H1 (cell line): ENCODE results near the gene DDB1. TPM values are rescaled to one million over a fixed set of nuclear protein-coding genes. Genes with fewer than 3 reads are reported as not detected.

Experiments
- CTCF ChIA-PET: fragments of 300-600 bp; sonication (Branson Sonifier 250); formaldehyde crosslinking; loops from one replicate; lab custom pipeline; 2021; ENCODE audit not compliant: partially characterized antibody; lab: Charles Lee
- POLR2A ChIA-PET: fragments of 300-600 bp; sonication (Branson Sonifier 250); formaldehyde crosslinking; loops from one replicate; lab custom pipeline; 2021; ENCODE audit warnings: inconsistent platforms; ENCODE audit not compliant: partially characterized antibody; lab: Charles Lee
- DNase-seq, 2 experiments: peaks; one replicate each; pipeline versions ENCODE4 v3.0.0 to v3.0.0-alpha.2; 2010 to 2022; ENCODE audit warnings: low spot score in 2 of 2, low read depth in 1 of 2, mixed read lengths in 1 of 2
- FAIRE-seq: peaks from 2 replicates; lab custom pipeline; 2011; peaks lifted over from hg19 to GRCh38; lab: Jason Lieb, UNC
- H2AFZ ChIP-seq: 2 replicates; pipeline ENCODE4 v1.8.1; 2012; ENCODE audit warnings: low read length, inconsistent platforms
- H2AK5ac ChIP-seq: 2 replicates; pipeline ENCODE4 v1.6.1; 2013; ENCODE audit warnings: low read depth, low read length
- H2BK120ac ChIP-seq: replicated peaks from 2 replicates; pipeline ENCODE3; 2013; ENCODE audit warnings: low read depth, low read length, inconsistent platforms
- H2BK12ac ChIP-seq: 2 replicates; pipeline ENCODE4 v1.6.1; 2013; ENCODE audit warnings: low read depth, low read length
- H2BK15ac ChIP-seq: 2 replicates; pipeline ENCODE4 v1.6.1; 2013; ENCODE audit warnings: low read length
- H2BK20ac ChIP-seq: 2 replicates; pipeline ENCODE4 v1.6.1; 2013; ENCODE audit warnings: low read length
- H2BK5ac ChIP-seq: 2 replicates; pipeline ENCODE4 v1.6.1; 2013; ENCODE audit warnings: low read depth, low read length
- H3K14ac ChIP-seq: 2 replicates; pipeline ENCODE4 v1.6.1; 2013; ENCODE audit warnings: inconsistent platforms; ENCODE audit not compliant: insufficient read length
- H3K18ac ChIP-seq: 2 replicates; pipeline ENCODE4 v1.6.1; 2013; ENCODE audit warnings: low read length; ENCODE audit errors: extremely low read depth
- H3K23ac ChIP-seq: 2 replicates; pipeline ENCODE4 v1.6.1; 2013; ENCODE audit warnings: inconsistent platforms; ENCODE audit not compliant: insufficient read length
- H3K23me2 ChIP-seq: 2 replicates; pipeline ENCODE4 v1.6.1; 2013; ENCODE audit warnings: low read depth, low read length
- H3K27ac ChIP-seq: 2 replicates; pipeline ENCODE4 v1.6.1; 2011; ENCODE audit warnings: low read depth, low read length, inconsistent platforms
- H3K27me3 ChIP-seq, 4 experiments: replicated peaks in 1 of 4; 1 replicate in 1 of 4; 2 replicates in 3 of 4; pipeline versions ENCODE4 v1.6.1 to v1.8.1; 2011 to 2013; ENCODE audit warnings: low read length in 3 of 4, mild to moderate bottlenecking in 3 of 4, inconsistent platforms in 2 of 4, mixed read lengths in 2 of 4, moderate library complexity in 1 of 4; ENCODE audit not compliant: control insufficient read depth in 3 of 4, insufficient read depth in 3 of 4; ENCODE audit errors: extremely low read depth in 1 of 4
- H3K36me3 ChIP-seq, 4 experiments: 2 replicates each; pipeline versions ENCODE4 v1.6.1 to v1.8.1; 2011 to 2013; ENCODE audit warnings: mild to moderate bottlenecking in 4 of 4, low read length in 3 of 4, moderate library complexity in 2 of 4, control low read depth in 1 of 4, inconsistent platforms in 1 of 4; ENCODE audit not compliant: insufficient read depth in 4 of 4, control insufficient read depth in 2 of 4
- H3K4ac ChIP-seq: replicated peaks from 2 replicates; pipeline ENCODE3; 2013; ENCODE audit warnings: low read length, low read depth, mixed read lengths, inconsistent platforms; ENCODE audit not compliant: insufficient read length
- H3K4me1 ChIP-seq, 4 experiments: replicated peaks in 1 of 4; 1 replicate in 1 of 4; 2 replicates in 3 of 4; pipeline versions ENCODE4 v1.6.1 to v1.8.1; 2011 to 2013; ENCODE audit warnings: low read length in 3 of 4, inconsistent platforms in 2 of 4, mixed read lengths in 1 of 4; ENCODE audit not compliant: insufficient read depth in 4 of 4, control insufficient read depth in 3 of 4
- H3K4me2 ChIP-seq, 2 experiments: 2 replicates each; pipeline versions ENCODE4 v1.6.1 to v1.8.1; 2011 to 2013; ENCODE audit warnings: low read depth in 2 of 2, low read length in 2 of 2, control low read depth in 1 of 2, inconsistent platforms in 1 of 2, mild to moderate bottlenecking in 1 of 2; ENCODE audit not compliant: insufficient read depth in 1 of 2
- H3K4me3 ChIP-seq, 4 experiments: fragments of 200-600, 300-600 bp in 1 of 4; sonication (generic), shearing (Covaris generic), sonication (Bioruptor Twin) in 1 of 4; 2 replicates each; pipeline versions ENCODE4 v1.5.1 to v1.8.1; 2011 to 2016; ENCODE audit warnings: low read length in 4 of 4, low read depth in 3 of 4, control low read depth in 2 of 4, inconsistent platforms in 2 of 4, mild to moderate bottlenecking in 2 of 4, mixed read lengths in 1 of 4, moderate library complexity in 1 of 4; ENCODE audit not compliant: insufficient read depth in 2 of 4; ENCODE audit errors: extremely low read depth in 1 of 4
- H3K56ac ChIP-seq: replicated peaks from 2 replicates; pipeline ENCODE3; 2013; ENCODE audit warnings: low read depth, mild to moderate bottlenecking, mixed read lengths, low read length, inconsistent platforms; ENCODE audit not compliant: insufficient read length
- H3K79me1 ChIP-seq: 2 replicates; pipeline ENCODE4 v1.6.1; 2013; ENCODE audit warnings: low read depth, low read length, control low read depth
- H3K79me2 ChIP-seq, 2 experiments: 2 replicates each; pipeline versions ENCODE4 v1.6.1 to v1.8.1; 2012 to 2013; ENCODE audit warnings: low read length in 2 of 2, mild to moderate bottlenecking in 2 of 2, inconsistent platforms in 1 of 2; ENCODE audit not compliant: insufficient read depth in 2 of 2, control insufficient read depth in 1 of 2
- H3K9ac ChIP-seq, 4 experiments: replicated peaks in 1 of 4; 1 replicate in 1 of 4; 2 replicates in 3 of 4; pipeline versions ENCODE4 v1.6.1 to v1.8.1; 2011 to 2013; ENCODE audit warnings: low read depth in 3 of 4, low read length in 3 of 4, control low read depth in 2 of 4, mild to moderate bottlenecking in 2 of 4, moderate library complexity in 2 of 4, inconsistent platforms in 1 of 4; ENCODE audit errors: extremely low read depth in 1 of 4
- H3K9me3 ChIP-seq, 2 experiments: 2 replicates each; pipeline versions ENCODE4 v1.6.1 to v1.8.1; 2012 to 2013; ENCODE audit warnings: mild to moderate bottlenecking in 2 of 2, moderate library complexity in 2 of 2, control low read depth in 1 of 2, inconsistent platforms in 1 of 2, low read depth in 1 of 2, low read length in 1 of 2, mixed read lengths in 1 of 2; ENCODE audit not compliant: insufficient read depth in 2 of 2
- H4K20me1 ChIP-seq, 2 experiments: replicated peaks in 1 of 2; 2 replicates each; pipeline versions ENCODE3 to v1.8.1; 2011 to 2013; ENCODE audit warnings: inconsistent platforms in 2 of 2, low read length in 2 of 2, mild to moderate bottlenecking in 1 of 2; ENCODE audit not compliant: insufficient read depth in 2 of 2, control insufficient read depth in 1 of 2
- H4K5ac ChIP-seq: 2 replicates; pipeline ENCODE4 v1.6.1; 2013; ENCODE audit warnings: low read length, low read depth, mixed read lengths, inconsistent platforms; ENCODE audit not compliant: insufficient read length
- H4K8ac ChIP-seq: 2 replicates; pipeline ENCODE4 v1.8.0; 2013; ENCODE audit warnings: mild to moderate bottlenecking, moderate library complexity, low read length, inconsistent platforms; ENCODE audit not compliant: insufficient read depth; ENCODE audit errors: extremely low read depth
- H4K91ac ChIP-seq: replicated peaks from 2 replicates; pipeline ENCODE3; 2013; ENCODE audit warnings: low read length, mixed read lengths, inconsistent platforms; ENCODE audit not compliant: insufficient read length
- BRCA1 ChIP-seq: IDR thresholded peaks from 2 replicates; pipeline ENCODE4 v1.6.1; 2012; ENCODE audit warnings: low read depth, low read length, improper control_type of control experiment
- CTBP2 ChIP-seq: IDR thresholded peaks from 2 replicates; pipeline ENCODE4 v1.7.0; 2011; ENCODE audit warnings: borderline replicate concordance, mild to moderate bottlenecking, moderate library complexity, mixed read lengths, low read length; ENCODE audit not compliant: insufficient read depth, insufficient read length
- FOSL1 ChIP-seq: IDR thresholded peaks from 2 replicates; pipeline ENCODE4 v1.6.1; 2011; ENCODE audit warnings: mild to moderate bottlenecking, low read depth, low read length, moderate library complexity; ENCODE audit not compliant: insufficient read depth
- GABPA ChIP-seq: IDR thresholded peaks from 2 replicates; pipeline ENCODE4 v1.6.1; 2011; ENCODE audit warnings: mild to moderate bottlenecking, low read length, moderate library complexity, borderline replicate concordance; ENCODE audit not compliant: insufficient read depth
- HDAC6 ChIP-seq: IDR thresholded peaks from one replicate; pipeline ENCODE4 v1.7.1; 2012; ENCODE audit warnings: low read depth, mild to moderate bottlenecking, inconsistent platforms, low read length, moderate library complexity
- KDM1A ChIP-seq: fragments of 200-600, 300-600 bp; sonication (generic); IDR thresholded peaks from 2 replicates; pipeline ENCODE4 v1.7.1; 2016; ENCODE audit warnings: mild to moderate bottlenecking, low read length, borderline replicate concordance
- KDM4A ChIP-seq: IDR thresholded peaks from one replicate; pipeline ENCODE4 v1.7.1; 2012; ENCODE audit warnings: low read depth, mild to moderate bottlenecking, moderate library complexity, low read length, inconsistent platforms; ENCODE audit not compliant: severe bottlenecking
- NANOG ChIP-seq: IDR thresholded peaks from 2 replicates; pipeline ENCODE4 v1.6.1; 2011; ENCODE audit warnings: low read length, low read depth, mild to moderate bottlenecking, inconsistent platforms; ENCODE audit not compliant: insufficient read depth, poor library complexity, severe bottlenecking
- RNF2 ChIP-seq: fragments of 200-900, 300-1000 bp; sonication (generic); IDR thresholded peaks from 2 replicates; pipeline ENCODE4 v1.7.1; 2016; ENCODE audit warnings: borderline replicate concordance, low read depth, mild to moderate bottlenecking, antibody characterized with exemption, low read length; ENCODE audit not compliant: poor library complexity, severe bottlenecking; ENCODE audit errors: missing control alignments
- RXRA ChIP-seq: IDR thresholded peaks from 2 replicates; pipeline ENCODE4 v1.6.1; 2011; ENCODE audit warnings: low read depth, mild to moderate bottlenecking, low read length, moderate library complexity; ENCODE audit not compliant: insufficient read depth
- SIX5 ChIP-seq: IDR thresholded peaks from 2 replicates; pipeline ENCODE4 v1.6.1; 2011; ENCODE audit warnings: mild to moderate bottlenecking, low read depth, low read length
- SP2 ChIP-seq: IDR thresholded peaks from 2 replicates; pipeline ENCODE4 v1.6.1; 2012; ENCODE audit warnings: mild to moderate bottlenecking, low read length, inconsistent platforms
- WGBS, 2 experiments: shearing (Covaris generic) in 1 of 2; methylation state at CpG; one replicate each; pipeline versions ENCODE4 v1.1.6 to v1.1.7; 2013 to 2015; ENCODE audit warnings: low lambda C conversion rate in 2 of 2, mixed read lengths in 2 of 2, inconsistent platforms in 1 of 2, low coverage in 1 of 2, missing lambda C conversion rate in 1 of 2; ENCODE audit not compliant: insufficient replicate concordance in 2 of 2, insufficient coverage in 1 of 2, insufficient read length in 1 of 2; ENCODE audit errors: extremely low coverage in 1 of 2, missing lambda C conversion rate in 1 of 2; 5-methylcytosine and 5-hydroxymethylcytosine counted together
- polyA plus RNA-seq, 7 experiments: library from polyadenylated mRNA; depleted of rRNA in 3 of 7; stranded (reverse) in 5 of 7; unstranded in 2 of 7; fragments of >200 nt in 5 of 7; fragments of 200-250 nt in 2 of 7; gene quantifications; 1 replicate in 5 of 7; 2 replicates in 1 of 7; 4 replicates in 1 of 7; pipeline versions ENCODE4 v1.2.1 to v1.2.3, GENCODE V29; 2011 to 2013; ENCODE audit warnings: missing spikeins in 2 of 7, mixed read lengths in 2 of 7
- total RNA-seq: library from RNA; stranded (reverse); fragmentation: NEBNext Ultra II Directional; extraction: Animal tissue kit (Norgen Biotek cat#: 25700); gene quantifications from 2 replicates; pipeline ENCODE4 v1.2.1, GENCODE V29; 2021
- TF ChIP-seq, protein P1 (sequence below): IDR thresholded peaks from 2 replicates; pipeline ENCODE4 v1.6.1; 2012; ENCODE audit warnings: inconsistent platforms

Gene DDB1
- total and polyA plus RNA-seq, 2 of the 8 experiments (the other 6 are each of a cell fraction or from before 2014, with no cell fraction given): 275 to 306 TPM

GRCh38 chr11:61359516-61359915 lies 26.6 kb upstream of the DDB1 start:
- Histone ChIP-seq H3K9me3 (no peaks in the 10 kb centered on the region), H3K56ac (no peak overlapping the region), H2BK12ac (no peak overlapping the region), H3K14ac (no peak overlapping the region), H3K27ac (no peak overlapping the region), H3K27me3 (no peaks in the 10 kb centered on the region), H4K8ac (no peak overlapping the region), H4K20me1 (no peaks in the 10 kb centered on the region), H3K23me2 (peaks cover 14% of the 10 kb centered on the region), H2AK5ac (no peak overlapping the region), H3K36me3 (peaks cover 5 to 6% (median 6%) of the 10 kb centered on the region in 4 experiments; a peak in 7 of 8 replicates), H2BK20ac (no peak overlapping the region), H3K4me3 (no peak overlapping the region), H3K4ac (no peak overlapping the region), H2AFZ (no peak overlapping the region), H3K9ac (no peak overlapping the region; a peak in 1 of 7 replicates), H3K23ac (no peak overlapping the region), H3K4me1 (no peaks in the 10 kb centered on the region), H2BK5ac (no peak overlapping the region), H3K18ac (no peak overlapping the region), H3K79me2 (peaks cover 3 to 23% of the 10 kb centered on the region in 2 experiments), H4K5ac (no peak overlapping the region), H4K91ac (no peak overlapping the region), H3K4me2 (no peak overlapping the region), H2BK15ac (no peak overlapping the region), H2BK120ac (no peak overlapping the region), H3K79me1 (peaks cover 6% of the 10 kb centered on the region)
- FAIRE-seq: no peak
- CTCF ChIA-PET: interaction anchor here (0.7 to 22.8 kb wide), 4 partner anchors 22 to 181 kb away, joined by 4 to 255 read pairs (median 102); partner anchors contain the start of genes DDB1 and TKFC
- 100% methylated on average over 6 of the region's 6 CpGs; no CpG with 5 or more reads in 1 of the 2 experiments for WGBS, 2 experiments
- POLR2A ChIA-PET: interaction anchor here (0.6 to 39.7 kb wide), 7 partner anchors 7 to 69 kb away, joined by 3 to 1106 read pairs (median 70); partner anchors contain the start of genes CPSF7, CYB561A3, DDB1 and SDHAF2
- DNase-seq: no peak
- TF ChIP-seq SP2: no peak
- no peak for TF ChIP-seq KDM1A
- no peak for TF ChIP-seq BRCA1
- TF ChIP-seq KDM4A: no peak
- TF ChIP-seq SIX5: no peak
- TF ChIP-seq RXRA: no peak
- no peak for TF ChIP-seq FOSL1
- TF ChIP-seq, protein P1, sequence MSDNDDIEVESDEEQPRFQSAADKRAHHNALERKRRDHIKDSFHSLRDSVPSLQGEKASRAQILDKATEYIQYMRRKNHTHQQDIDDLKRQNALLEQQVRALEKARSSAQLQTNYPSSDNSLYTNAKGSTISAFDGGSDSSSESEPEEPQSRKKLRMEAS: no peak
- TF ChIP-seq NANOG: no peak
- no peak for TF ChIP-seq CTBP2
- TF ChIP-seq GABPA: no peak
- TF ChIP-seq RNF2: no peak
- no peak for TF ChIP-seq HDAC6
